GM12892 (cell line): ENCODE results near the gene ZBED2.

Experiments
- POLR2A ChIP-seq: IDR thresholded peaks from 2 replicates; pipeline ENCODE4 v1.6.1; 2011; ENCODE audit warnings: low read depth, low read length, control low read depth
- POLR2AphosphoS5 ChIP-seq: IDR thresholded peaks from 2 replicates; pipeline ENCODE4 v1.6.1; 2011; ENCODE audit warnings: low read depth, low read length, control low read depth
- TAF1 ChIP-seq: IDR thresholded peaks from 2 replicates; pipeline ENCODE4 v1.6.1; 2011; ENCODE audit warnings: low read depth, mild to moderate bottlenecking, control low read depth, low read length, borderline replicate concordance

- TF ChIP-seq POLR2A: no peak
- TF ChIP-seq TAF1: no peak
- TF ChIP-seq POLR2AphosphoS5: no peak
Measured at GRCh38 chr3:111601810-111602209, 6.7 kb upstream of the ZBED2 start.
